HepG2 (cell line): ENCODE data around the gene KXD1. TPM values are rescaled to one million over a fixed set of nuclear protein-coding genes. Genes with fewer than 3 reads are reported as not detected.

Source experiments
- BORCS8-MEF2B ChIP-seq: sonication (generic); formaldehyde crosslinking; IDR thresholded peaks from 2 replicates; pipeline ENCODE4 v1.8.0; 2022; ENCODE audit warnings: mild to moderate bottlenecking, missing genetic modification reagents
- JUNB ChIP-seq: sonication (generic); formaldehyde crosslinking; IDR thresholded peaks from 2 replicates; pipeline ENCODE4 v1.8.0; 2022; ENCODE audit warnings: missing genetic modification reagents, mild to moderate bottlenecking, borderline replicate concordance
- MBNL3 ChIP-seq: fragments of 250-450 bp; sonication (Bioruptor Pico); conservative IDR thresholded peaks from 2 replicates; pipeline ENCODE4 v1.8.0; 2022; ENCODE audit warnings: mild to moderate bottlenecking, inconsistent platforms
- MYC ChIP-seq: sonication (generic); formaldehyde crosslinking; IDR thresholded peaks from 2 replicates; pipeline ENCODE4 v1.9.0; 2021; ENCODE audit warnings: missing genetic modification reagents, borderline replicate concordance
- POLR2AphosphoS5 ChIP-seq: IDR thresholded peaks from 2 replicates; pipeline ENCODE4 v1.6.1; 2012; ENCODE audit warnings: low read depth, low read length
- REPIN1 ChIP-seq: sonication (generic); formaldehyde crosslinking; IDR thresholded peaks from 2 replicates; pipeline ENCODE4 v1.8.0; 2022; ENCODE audit warnings: missing genetic modification reagents, low read depth, mild to moderate bottlenecking, borderline replicate concordance
- SMC3 ChIP-seq: IDR thresholded peaks from 2 replicates; pipeline ENCODE4 v1.6.1; 2011; ENCODE audit warnings: low read length, improper control_type of control experiment
- SP140L ChIP-seq: sonication (generic); formaldehyde crosslinking; IDR thresholded peaks from 2 replicates; pipeline ENCODE4 v1.4.0; 2020; ENCODE audit warnings: missing genetic modification reagents, borderline replicate concordance
- SSRP1 ChIP-seq: IDR thresholded peaks from 2 replicates; pipeline ENCODE4 v1.6.1; 2016; ENCODE audit warnings: control low read depth
- ZEB1 ChIP-seq: IDR thresholded peaks from 2 replicates; pipeline ENCODE4 v1.6.1; 2012; ENCODE audit warnings: mild to moderate bottlenecking, low read depth, inconsistent platforms; ENCODE audit not compliant: insufficient replicate concordance
- ZNF317 ChIP-seq: sonication (generic); formaldehyde crosslinking; IDR thresholded peaks from 2 replicates; pipeline ENCODE4 v1.5.0; 2020; ENCODE audit warnings: mild to moderate bottlenecking, missing genetic modification reagents
- ZNF337 ChIP-seq: sonication (generic); formaldehyde crosslinking; IDR thresholded peaks from 2 replicates; pipeline ENCODE4 v1.5.1; 2020; ENCODE audit warnings: missing genetic modification reagents, low read depth, mild to moderate bottlenecking, borderline replicate concordance
- ZNF547 ChIP-seq: sonication (generic); formaldehyde crosslinking; IDR thresholded peaks from 2 replicates; pipeline ENCODE4 v1.5.1; 2020; ENCODE audit warnings: mild to moderate bottlenecking, missing genetic modification reagents
- polyA plus RNA-seq, 8 experiments: library from polyadenylated mRNA; depleted of rRNA in 3 of 8; stranded (reverse) in 7 of 8; unstranded in 1 of 8; fragments of >200 nt; fragmentation: Illumina TruSeq in 4 of 8; extraction: Trizol in 4 of 8; gene quantifications; 2 replicates each; pipeline versions ENCODE4 v1.2.1 to v1.2.3, GENCODE V29; 2011 to 2016; ENCODE audit warnings: low read depth in 4 of 8, missing spikeins in 1 of 8, mixed read lengths in 1 of 8; ENCODE audit not compliant: insufficient read depth in 1 of 8
- total RNA-seq, 5 experiments: library from RNA; depleted of rRNA; stranded (reverse); fragments of >200 nt; fragmentation: Illumina TruSeq; extraction: Trizol; gene quantifications; 2 replicates each; pipeline ENCODE4 v1.2.3, GENCODE V29; 2016; ENCODE audit warnings: low read depth in 1 of 5
- TF ChIP-seq, protein P1 (sequence below): sonication (generic); formaldehyde crosslinking; IDR thresholded peaks from 2 replicates; pipeline ENCODE4 v1.4.0; 2020; ENCODE audit warnings: mild to moderate bottlenecking, missing genetic modification reagents
- TF ChIP-seq, protein P2 (sequence below), 2 experiments: sonication (generic) in 1 of 2; formaldehyde crosslinking in 1 of 2; IDR thresholded peaks; 2 replicates each; pipeline versions ENCODE4 v1.4.0 to v1.6.1; 2018 to 2020; ENCODE audit warnings: missing genetic modification reagents in 2 of 2, borderline replicate concordance in 1 of 2, low read depth in 1 of 2, mild to moderate bottlenecking in 1 of 2, missing biosample characterization in 1 of 2
- TF ChIP-seq, protein P3 (sequence below): fragments of 450-650 bp; IDR thresholded peaks from 2 replicates; pipeline ENCODE4 v1.6.1; 2016

The KXD1 gene
- total and polyA plus RNA-seq, 2 of the 13 experiments (the other 11 are each of a cell fraction or from before 2014, with no cell fraction given) = 44.6 to 143 TPM

DNA sequence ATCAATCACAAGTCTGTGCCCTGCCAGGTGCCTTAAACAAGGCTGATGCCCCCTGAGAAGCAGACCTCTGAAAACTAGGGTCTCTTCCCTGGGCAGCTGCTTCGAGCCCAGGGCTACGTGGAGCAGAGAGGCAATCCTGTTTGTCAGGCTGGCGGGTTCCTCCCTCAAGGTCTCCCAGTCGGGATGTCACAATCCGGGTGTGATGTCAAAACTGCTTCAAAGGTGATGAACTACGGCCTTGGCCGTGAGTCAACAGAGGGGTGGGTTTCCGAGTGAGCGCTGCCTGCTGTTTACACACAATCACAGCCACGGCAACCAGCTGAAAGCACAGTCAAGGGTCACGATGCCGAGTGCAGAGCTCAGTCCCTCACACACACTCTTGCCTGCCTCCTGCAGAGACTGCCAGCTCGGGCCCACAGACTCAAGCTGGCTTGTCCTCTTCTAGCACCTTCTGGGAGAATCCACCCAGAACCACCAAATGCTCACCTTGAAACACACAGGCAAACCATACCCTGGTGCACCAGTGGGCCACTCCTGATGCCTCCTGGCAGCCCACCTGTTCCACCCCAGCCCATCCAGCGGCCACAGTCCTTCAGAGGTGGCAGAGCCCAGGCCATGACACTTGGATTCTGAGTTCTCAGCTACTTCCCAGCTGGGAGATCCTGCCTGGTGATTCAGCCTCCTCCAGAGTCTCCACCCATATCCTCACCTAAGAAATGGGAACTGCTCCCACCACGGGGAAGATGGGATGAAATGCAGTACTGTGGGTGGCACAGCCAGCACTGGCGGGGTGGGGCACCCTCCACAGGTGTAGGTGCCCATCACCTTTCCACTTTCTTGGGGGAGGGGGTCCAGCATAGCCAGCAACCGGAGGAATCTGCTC, 42.6 kb upstream of the KXD1 start (continued):
- TF ChIP-seq ZNF337 (CRISPR knock-in tag) (peak; percentile 87; the same call in 1 of the 2 replicates), BORCS8-MEF2B (CRISPR knock-in tag) (peak; percentile 83), REPIN1 (CRISPR knock-in tag) (peak; percentile 98), MYC (CRISPR knock-in tag) (peak; percentile 91; the same call in 1 of the 2 replicates), ZEB1 (no peak), ZNF317 (CRISPR knock-in tag) (0 out of 2 replicates have a peak, but pooled peaks have one; percentile 18), ZNF547 (CRISPR knock-in tag) (peak; percentile 82; the same call in 1 of the 2 replicates), SSRP1 (no peak), SP140L (CRISPR knock-in tag) (no peak), SMC3 (peak; percentile 39), MBNL3 (CRISPR knock-in tag) (no peak), JUNB (CRISPR knock-in tag) (peak; percentile 77; the same call in 1 of the 2 replicates), POLR2AphosphoS5 (peak; percentile 33; the same call in 1 of the 2 replicates)
- TF ChIP-seq, protein P1, sequence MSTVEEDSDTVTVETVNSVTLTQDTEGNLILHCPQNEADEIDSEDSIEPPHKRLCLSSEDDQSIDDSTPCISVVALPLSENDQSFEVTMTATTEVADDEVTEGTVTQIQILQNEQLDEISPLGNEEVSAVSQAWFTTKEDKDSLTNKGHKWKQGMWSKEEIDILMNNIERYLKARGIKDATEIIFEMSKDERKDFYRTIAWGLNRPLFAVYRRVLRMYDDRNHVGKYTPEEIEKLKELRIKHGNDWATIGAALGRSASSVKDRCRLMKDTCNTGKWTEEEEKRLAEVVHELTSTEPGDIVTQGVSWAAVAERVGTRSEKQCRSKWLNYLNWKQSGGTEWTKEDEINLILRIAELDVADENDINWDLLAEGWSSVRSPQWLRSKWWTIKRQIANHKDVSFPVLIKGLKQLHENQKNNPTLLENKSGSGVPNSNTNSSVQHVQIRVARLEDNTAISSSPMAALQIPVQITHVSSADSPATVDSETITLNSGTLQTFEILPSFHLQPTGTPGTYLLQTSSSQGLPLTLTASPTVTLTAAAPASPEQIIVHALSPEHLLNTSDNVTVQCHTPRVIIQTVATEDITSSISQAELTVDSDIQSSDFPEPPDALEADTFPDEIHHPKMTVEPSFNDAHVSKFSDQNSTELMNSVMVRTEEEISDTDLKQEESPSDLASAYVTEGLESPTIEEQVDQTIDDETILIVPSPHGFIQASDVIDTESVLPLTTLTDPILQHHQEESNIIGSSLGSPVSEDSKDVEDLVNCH (CRISPR knock-in tag) = no peak
- TF ChIP-seq, protein P2, sequence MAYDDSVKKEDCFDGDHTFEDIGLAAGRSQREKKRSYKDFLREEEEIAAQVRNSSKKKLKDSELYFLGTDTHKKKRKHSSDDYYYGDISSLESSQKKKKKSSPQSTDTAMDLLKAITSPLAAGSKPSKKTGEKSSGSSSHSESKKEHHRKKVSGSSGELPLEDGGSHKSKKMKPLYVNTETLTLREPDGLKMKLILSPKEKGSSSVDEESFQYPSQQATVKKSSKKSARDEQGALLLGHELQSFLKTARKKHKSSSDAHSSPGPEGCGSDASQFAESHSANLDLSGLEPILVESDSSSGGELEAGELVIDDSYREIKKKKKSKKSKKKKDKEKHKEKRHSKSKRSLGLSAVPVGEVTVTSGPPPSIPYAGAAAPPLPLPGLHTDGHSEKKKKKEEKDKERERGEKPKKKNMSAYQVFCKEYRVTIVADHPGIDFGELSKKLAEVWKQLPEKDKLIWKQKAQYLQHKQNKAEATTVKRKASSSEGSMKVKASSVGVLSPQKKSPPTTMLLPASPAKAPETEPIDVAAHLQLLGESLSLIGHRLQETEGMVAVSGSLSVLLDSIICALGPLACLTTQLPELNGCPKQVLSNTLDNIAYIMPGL (CRISPR knock-in tag; IDR thresholded peaks at IDR 0.05; ENCODE audit: borderline replicate concordance in 1 of 2, low read depth in 1 of 2) = peak; percentile 68 to 93; a peak in 3 of 4 replicates
- TF ChIP-seq, protein P3, sequence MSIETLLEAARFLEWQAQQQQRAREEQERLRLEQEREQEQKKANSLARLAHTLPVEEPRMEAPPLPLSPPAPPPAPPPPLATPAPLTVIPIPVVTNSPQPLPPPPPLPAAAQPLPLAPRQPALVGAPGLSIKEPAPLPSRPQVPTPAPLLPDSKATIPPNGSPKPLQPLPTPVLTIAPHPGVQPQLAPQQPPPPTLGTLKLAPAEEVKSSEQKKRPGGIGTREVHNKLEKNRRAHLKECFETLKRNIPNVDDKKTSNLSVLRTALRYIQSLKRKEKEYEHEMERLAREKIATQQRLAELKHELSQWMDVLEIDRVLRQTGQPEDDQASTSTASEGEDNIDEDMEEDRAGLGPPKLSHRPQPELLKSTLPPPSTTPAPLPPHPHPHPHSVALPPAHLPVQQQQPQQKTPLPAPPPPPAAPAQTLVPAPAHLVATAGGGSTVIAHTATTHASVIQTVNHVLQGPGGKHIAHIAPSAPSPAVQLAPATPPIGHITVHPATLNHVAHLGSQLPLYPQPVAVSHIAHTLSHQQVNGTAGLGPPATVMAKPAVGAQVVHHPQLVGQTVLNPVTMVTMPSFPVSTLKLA = peak; percentile 82
